SKM-1 (cell line): ENCODE data around the gene RAPGEF4.
"Not testable (repeated sequence)": the region's sequence is repeated elsewhere in the genome, so short reads cannot be mapped to it uniquely, and the experiment has no call there.

ENCODE experiments used
- DNase-seq: peaks from one replicate; lab custom pipeline; 2025; ENCODE audit not compliant: unreplicated experiment; lab: John Stamatoyannopoulos, UW

RAPGEF4 gene

GRCh38 chr2:172725746-172726145 lies 9.9 kb upstream of the RAPGEF4 start:
- DNase-seq, result no peak

GRCh38 chr2:172726172-172726735 lies 9.4 kb upstream of the RAPGEF4 start:
- no peak for DNase-seq

- DNase-seq, result no peak
Observed at GRCh38 chr2:172730411-172730810, 5.2 kb upstream of the RAPGEF4 start.

- DNase-seq, result no peak
Observed at GRCh38 chr2:172734711-172735581, 699 bp upstream of the RAPGEF4 start.

GRCh38 chr2:172736424-172737174 lies 954 bp downstream of the RAPGEF4 start:
- no peak for DNase-seq

- no peak for DNase-seq
Observed at GRCh38 chr2:172739661-172740266, 4.1 kb downstream of the RAPGEF4 start.

GRCh38 chr2:172740856-172741255 lies 5.2 kb downstream of the RAPGEF4 start:
- DNase-seq, result no peak

GRCh38 chr2:172742931-172743540 lies 7.4 kb downstream of the RAPGEF4 start:
- no peak for DNase-seq

GRCh38 chr2:172743898-172744297 lies 8.3 kb downstream of the RAPGEF4 start:
- DNase-seq, result no peak

- no peak for DNase-seq
Observed at GRCh38 chr2:172745636-172746035, 10.0 kb downstream of the RAPGEF4 start.

- DNase-seq, result not testable (repeated sequence)
Observed at GRCh38 chr2:172748543-172748942, 12.9 kb downstream of the RAPGEF4 start.

GRCh38 chr2:172749388-172749787 lies 13.7 kb downstream of the RAPGEF4 start:
- DNase-seq, result no peak

- no peak for DNase-seq
Observed at GRCh38 chr2:172751564-172751963, 15.9 kb downstream of the RAPGEF4 start.

GRCh38 chr2:172753610-172754009 lies 18.0 kb downstream of the RAPGEF4 start:
- DNase-seq, result no peak

GRCh38 chr2:172759441-172759840 lies 23.8 kb downstream of the RAPGEF4 start:
- DNase-seq, result no peak

- no peak for DNase-seq
Observed at GRCh38 chr2:172761306-172761705, 25.7 kb downstream of the RAPGEF4 start.

GRCh38 chr2:172762574-172762973 lies 26.9 kb downstream of the RAPGEF4 start:
- DNase-seq, result no peak

- no peak for DNase-seq
Observed at GRCh38 chr2:172763079-172763478, 27.4 kb downstream of the RAPGEF4 start.

GRCh38 chr2:172765662-172766061 lies 30.0 kb downstream of the RAPGEF4 start:
- DNase-seq, result no peak

GRCh38 chr2:172768401-172768800 lies 32.8 kb downstream of the RAPGEF4 start:
- no peak for DNase-seq

- no peak for DNase-seq
Observed at GRCh38 chr2:172769879-172770278, 34.2 kb downstream of the RAPGEF4 start.
